Measurements from ENCODE around the gene RGS3. TPM values are rescaled to one million over a fixed set of nuclear protein-coding genes. Genes with fewer than 3 reads are reported as not detected.

Gene RGS3
- total and polyA plus RNA-seq, 10 of the 15 experiments (the other 5 are each of a cell fraction or from before 2014, with no cell fraction given) = 2.9 to 138 (median 28.8) TPM

GRCh38 chr9:113601656-113602055 is 138.1 kb downstream of the RGS3 start (continued):
- TF ChIP-seq, protein P1, sequence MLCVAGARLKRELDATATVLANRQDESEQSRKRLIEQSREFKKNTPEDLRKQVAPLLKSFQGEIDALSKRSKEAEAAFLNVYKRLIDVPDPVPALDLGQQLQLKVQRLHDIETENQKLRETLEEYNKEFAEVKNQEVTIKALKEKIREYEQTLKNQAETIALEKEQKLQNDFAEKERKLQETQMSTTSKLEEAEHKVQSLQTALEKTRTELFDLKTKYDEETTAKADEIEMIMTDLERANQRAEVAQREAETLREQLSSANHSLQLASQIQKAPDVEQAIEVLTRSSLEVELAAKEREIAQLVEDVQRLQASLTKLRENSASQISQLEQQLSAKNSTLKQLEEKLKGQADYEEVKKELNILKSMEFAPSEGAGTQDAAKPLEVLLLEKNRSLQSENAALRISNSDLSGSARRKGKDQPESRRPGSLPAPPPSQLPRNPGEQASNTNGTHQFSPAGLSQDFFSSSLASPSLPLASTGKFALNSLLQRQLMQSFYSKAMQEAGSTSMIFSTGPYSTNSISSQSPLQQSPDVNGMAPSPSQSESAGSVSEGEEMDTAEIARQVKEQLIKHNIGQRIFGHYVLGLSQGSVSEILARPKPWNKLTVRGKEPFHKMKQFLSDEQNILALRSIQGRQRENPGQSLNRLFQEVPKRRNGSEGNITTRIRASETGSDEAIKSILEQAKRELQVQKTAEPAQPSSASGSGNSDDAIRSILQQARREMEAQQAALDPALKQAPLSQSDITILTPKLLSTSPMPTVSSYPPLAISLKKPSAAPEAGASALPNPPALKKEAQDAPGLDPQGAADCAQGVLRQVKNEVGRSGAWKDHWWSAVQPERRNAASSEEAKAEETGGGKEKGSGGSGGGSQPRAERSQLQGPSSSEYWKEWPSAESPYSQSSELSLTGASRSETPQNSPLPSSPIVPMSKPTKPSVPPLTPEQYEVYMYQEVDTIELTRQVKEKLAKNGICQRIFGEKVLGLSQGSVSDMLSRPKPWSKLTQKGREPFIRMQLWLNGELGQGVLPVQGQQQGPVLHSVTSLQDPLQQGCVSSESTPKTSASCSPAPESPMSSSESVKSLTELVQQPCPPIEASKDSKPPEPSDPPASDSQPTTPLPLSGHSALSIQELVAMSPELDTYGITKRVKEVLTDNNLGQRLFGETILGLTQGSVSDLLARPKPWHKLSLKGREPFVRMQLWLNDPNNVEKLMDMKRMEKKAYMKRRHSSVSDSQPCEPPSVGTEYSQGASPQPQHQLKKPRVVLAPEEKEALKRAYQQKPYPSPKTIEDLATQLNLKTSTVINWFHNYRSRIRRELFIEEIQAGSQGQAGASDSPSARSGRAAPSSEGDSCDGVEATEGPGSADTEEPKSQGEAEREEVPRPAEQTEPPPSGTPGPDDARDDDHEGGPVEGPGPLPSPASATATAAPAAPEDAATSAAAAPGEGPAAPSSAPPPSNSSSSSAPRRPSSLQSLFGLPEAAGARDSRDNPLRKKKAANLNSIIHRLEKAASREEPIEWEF (IDR thresholded peaks at IDR 0.05; ENCODE audit: insufficient replicate concordance, low read depth, low read length) = no peak
- TF ChIP-seq E4F1 (IDR thresholded peaks at IDR 0.05; ENCODE audit: borderline replicate concordance, partially characterized antibody) (no peak), NFXL1 (IDR thresholded peaks at IDR 0.05; ENCODE audit: borderline replicate concordance) (no peak), MXI1 (IDR thresholded peaks at IDR 0.05; ENCODE audit: low read depth, low read length) (no peak), RAD21 (IDR thresholded peaks at IDR 0.05; ENCODE audit: insufficient read depth, low read depth, low read length) (no peak), JUNB (IDR thresholded peaks at IDR 0.05) (no peak), FOS (IDR thresholded peaks at IDR 0.05; ENCODE audit: borderline replicate concordance, extremely low read depth, insufficient read length) (no peak)

Data from GM12878 (cell line).